ENCODE measurements around the gene RPL10.

RPL10 gene

DNA sequence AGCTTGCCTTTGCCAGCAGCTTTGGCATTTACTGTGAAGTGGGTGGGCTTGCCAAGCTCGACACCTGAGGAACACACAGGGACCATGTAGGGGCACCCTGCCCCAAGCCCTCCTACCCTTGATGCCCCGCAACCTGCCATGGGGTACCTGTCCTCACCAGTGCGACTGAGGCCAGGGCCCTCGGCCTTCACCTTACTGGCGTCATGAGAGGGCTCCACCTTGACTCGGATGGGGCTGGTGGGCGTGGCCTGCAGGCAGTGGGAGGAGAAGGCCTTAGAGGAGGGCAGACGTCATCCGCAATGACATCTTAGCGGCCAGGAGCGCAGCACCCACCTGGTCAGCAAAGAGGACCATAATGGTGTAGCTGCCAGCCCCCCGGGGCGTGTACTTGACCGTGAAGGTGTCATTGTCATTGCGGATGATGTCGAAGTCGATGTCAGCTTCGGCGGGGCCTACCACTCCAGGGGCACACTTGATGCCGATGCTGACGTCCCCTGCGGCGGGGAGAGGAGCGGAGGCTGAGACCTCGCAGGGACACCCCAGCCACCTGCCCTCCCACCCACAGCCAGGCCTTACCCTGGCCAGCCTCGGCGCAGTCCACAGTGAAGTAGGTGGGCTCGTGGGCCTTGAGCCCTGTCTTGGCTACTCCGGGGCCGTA is 36.0 kb upstream of the RPL10 start:
- DNase-seq (ENCODE audit: low read depth in 2 of 2): no peak

DNA sequence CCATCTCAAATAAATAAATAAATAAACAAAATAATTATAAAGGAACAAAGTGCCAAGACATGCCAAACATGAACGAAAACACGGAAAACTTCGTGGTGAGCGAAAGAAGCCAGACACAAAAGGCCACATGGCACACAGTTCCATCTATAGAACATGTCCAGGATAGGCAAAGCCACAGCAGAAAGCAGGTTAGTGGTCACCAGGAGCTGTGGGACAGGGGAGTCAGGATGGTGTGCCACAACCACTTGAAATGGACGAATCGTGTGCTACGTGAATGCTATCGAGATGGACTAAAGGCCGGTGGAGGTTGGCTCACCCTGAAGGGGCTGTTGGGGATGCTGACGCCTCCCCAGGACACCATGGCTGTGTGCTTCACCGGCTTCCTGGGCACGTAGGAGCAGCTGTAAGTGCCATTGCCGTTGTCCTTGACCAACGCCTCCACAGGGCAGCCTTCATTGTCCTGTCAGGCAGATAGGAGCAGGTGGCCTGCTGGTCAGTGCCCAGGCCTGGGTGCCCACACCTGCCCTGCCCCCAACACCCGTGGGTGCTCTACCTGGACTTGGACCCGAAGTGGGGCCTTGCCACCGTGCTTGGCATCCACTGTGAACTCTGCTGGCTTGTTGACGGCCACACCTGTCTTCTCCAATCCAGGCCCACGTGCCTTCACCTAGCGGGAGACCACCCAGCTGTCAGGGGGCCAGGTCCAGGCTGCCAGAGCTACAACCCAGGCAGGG is 34.3 kb upstream of the RPL10 start:
- DNase-seq (ENCODE audit: low read depth in 2 of 2): no peak

DNA sequence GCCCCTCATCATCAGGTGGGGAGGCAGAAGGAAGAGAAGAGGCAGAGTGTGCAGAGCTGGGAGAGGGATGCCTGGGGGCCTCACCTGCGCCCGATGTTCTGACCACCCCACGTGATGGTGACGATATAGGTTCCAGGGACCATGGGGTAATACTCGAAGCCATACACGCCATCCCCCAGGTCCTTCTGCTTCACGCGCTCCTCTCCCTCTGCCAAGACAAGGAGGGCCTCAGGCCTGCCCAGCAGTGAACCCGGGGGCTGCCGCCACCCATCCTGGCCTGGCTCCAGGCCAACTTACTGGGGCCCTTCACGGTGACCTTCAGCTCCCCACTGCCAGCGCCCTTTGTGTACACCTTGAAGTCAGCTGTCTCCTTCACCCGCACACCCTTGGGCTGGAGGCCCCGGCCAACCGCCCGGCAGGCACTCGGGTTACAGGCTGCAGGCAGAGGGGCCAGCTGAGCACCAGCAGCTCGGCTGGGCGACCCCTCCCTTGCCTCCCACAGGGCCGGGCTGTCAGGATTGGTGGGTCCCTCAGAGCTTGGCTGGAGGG is 33.1 kb upstream of the RPL10 start:
- DNase-seq (ENCODE audit: low read depth in 2 of 2): no peak

DNA sequence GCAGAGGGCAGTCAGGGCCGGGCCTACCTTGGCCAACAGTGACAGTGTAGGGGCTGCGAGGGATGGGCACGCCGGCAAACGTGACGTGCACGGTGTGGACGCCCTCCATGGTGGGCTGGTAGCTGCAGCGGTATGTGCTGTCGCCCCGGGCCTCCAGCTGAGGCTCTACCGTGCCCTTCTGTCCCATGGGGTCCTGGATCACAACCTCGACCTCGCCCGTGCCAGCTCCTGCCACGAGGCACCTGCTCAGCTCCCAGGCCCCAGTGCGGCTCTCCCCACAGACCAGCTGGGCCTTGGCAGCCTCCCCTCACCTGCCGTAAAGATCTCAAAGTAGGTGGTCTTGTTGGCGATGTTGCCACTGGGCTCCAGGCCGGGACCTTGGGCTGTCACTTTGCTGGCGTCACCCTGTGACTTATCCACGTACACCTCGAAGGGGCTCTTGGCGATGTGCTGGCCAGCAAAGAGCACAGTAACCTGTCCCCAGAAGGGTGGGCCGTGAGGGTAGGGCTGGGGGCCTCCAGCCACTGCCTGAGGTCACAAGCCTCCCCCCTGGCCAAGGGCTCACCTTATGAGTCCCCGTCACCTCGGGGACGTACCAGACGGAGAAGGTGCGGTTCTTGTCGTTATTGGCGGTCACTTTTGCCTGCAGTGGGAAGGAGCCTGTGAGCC is 32.0 kb upstream of the RPL10 start:
- no peak for DNase-seq (ENCODE audit: low read depth in 2 of 2)

DNA sequence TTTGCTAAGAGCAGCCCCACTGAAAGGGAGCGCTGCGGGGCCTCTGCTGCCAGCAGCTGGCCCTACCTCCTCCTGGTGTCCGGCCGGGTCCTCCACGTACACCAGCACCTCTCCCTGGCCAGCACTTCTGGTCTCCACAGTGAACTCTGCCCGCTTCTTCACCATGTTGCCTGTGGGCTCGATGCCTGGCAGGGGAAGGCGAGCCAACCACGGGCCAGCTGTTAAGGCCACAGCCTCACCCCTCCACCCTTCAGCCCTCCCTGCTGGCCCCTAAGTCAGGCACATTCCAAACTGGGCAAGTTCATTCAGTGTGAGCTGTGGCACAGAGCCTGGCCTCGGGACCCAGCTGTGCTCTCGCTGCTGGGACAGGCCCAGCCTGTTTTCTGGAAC is 31.5 kb upstream of the RPL10 start:
- no peak for DNase-seq (ENCODE audit: low read depth in 2 of 2)

DNA sequence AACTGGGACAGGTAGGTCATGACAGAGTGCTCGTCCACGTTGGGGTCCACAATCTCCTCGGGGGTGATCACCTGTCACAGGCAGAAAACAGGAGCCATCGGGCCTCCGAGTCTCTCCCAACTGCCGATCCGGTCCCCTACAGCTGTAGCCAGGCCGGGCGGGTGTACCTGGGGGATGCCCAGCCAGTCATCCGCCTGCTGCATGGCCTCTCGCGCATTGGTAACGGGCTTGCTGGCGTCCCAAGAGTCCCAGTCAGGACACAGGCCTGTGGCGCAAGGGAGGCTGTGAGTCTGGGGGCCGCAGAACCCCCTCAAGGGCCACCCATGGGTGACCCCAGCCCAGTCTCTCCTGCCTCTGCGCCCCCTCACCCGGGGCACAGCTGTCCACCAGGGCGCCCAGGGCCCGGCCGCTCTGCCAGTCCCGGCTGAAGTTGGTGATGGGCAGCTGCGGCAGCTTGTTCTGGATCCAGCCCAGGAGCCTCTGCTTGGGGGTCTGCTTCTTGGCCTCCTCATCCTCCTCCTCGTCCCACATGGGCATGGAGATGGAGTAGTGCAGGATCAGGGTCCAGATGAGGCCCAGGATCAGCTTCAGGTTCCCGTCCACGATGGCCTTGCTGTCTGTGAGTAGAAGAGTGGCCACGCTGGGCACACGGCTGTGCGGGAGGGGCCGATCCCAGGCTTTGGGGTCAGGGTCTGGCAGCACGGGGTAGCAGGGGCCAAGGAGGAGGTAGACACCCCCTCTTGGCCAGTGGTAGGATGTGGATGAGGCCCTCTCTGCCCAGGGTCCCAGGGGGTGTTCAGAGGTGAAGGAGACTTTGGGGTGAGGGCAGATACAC is 30.5 kb upstream of the RPL10 start:
- no peak for DNase-seq (ENCODE audit: low read depth in 2 of 2)

DNA sequence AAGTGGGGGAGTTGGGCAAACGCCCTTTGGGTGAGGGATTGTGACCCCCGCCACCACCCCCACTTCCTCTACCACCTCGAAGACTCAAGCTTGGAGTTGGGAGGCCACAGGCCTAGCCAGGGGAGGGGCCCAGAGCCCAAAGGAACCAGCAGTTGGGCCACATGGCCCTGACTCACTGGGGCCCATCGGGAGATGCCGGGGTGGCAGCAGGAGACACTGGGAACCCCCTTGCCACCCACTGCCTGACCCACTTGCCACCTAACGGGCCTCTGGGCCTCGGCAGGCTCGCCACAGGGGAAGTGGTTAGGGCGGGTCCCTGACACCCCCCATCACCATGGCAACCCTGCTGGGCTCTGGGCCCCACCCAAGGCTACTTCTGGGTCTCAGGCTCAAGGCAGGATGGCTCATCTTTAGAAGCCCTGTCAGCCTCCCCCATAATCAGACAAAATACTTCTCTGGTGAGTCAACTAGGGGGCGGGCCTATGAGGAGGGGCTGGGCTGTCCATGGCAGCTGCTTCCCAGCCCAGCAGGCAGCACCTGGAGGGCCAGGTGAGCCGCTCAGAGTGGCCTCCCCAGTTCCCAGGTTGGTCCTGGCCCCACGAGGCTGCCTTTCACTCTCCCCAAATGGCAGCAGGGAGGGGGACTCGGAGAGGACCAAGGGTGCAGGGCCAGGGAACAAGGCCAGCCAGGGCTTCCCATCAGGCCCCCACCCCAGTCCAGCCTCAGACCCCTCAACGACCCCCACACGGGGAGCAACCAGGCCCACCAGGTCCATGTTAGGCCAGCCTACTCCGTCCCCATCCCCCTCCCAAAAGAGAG is 29.3 kb upstream of the RPL10 start:
- peak; percentile 90 to 93 for DNase-seq (ENCODE audit: low read depth in 2 of 2)

DNA sequence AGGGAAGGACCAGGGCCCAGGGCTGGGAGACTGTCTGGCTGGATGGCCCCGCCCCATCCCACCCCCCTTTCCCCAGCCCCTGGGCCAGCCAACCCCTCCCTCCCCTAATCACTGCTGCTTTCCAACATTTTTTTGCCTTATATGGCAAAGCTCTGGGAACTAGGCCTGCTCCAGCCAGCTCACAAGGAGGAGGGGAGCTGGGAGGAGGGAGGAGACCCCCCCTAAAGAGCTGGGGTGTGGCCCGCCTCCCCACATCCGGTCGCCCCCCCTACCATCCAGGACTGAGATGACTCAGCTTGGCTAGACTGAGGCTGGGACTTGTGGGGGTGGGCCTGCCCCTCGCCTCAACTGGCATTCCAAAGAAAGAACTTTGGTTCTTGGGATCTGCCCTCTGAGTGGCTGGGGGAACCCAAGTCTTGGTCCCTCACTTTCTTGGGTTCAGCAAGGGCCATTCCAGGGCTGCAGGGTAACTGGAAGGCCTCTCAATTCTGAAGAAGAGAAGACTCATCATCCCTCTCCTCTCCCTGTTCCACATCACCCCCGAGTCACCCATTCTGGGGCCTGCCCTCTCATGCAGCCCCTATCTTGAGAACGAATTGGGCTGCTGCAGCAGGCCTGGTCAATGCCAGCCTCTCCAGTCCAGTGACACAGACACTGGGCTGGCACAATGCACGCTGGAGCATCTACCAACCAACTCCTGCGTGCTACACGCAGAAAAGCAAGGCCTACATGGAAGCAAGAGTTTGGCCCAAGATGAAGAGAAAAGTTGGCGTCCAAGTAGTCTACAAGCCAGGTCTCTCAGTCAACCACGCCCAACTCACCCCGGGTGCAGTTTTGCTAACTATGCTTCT is 28.5 kb upstream of the RPL10 start:
- DNase-seq (ENCODE audit: low read depth in 2 of 2): peak in 1 of 2 donors; percentile 55

DNA sequence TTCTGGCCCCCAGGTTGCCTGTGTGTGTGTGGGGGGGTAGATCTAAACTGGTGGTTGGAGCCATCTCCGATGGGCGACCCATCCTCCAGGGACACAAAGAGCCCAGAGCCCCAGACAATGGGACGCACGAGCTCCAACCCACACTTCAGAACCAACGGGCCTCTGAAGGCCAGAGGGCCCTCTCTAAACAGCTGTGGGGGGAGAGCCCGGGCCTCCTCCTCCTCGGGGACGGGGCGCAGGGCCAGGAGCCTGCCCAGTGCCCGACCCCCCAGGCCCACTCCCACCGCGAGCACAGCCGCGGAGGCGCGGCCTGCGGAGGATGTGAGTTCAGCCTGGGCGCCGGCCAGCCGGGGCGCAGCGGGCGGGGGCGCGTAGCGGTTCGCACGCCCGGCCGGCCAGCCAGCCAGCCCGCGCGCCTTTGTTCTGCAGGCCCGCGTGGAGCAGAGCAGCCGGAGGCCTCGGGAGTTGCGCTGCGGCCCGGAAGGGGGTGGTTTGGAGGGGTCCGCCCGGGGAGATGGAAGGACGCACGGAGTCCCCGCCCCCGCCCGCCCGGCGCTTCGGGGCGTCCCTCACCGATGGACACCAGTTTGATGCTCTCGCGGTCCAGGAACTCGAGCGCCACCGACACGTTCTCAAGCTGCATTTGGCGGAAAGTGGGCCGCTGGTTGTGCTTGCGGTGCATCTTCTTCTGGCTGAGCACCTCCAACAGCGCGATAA is 27.7 kb upstream of the RPL10 start:
- DNase-seq (ENCODE audit: low read depth in 2 of 2): no peak

DNA sequence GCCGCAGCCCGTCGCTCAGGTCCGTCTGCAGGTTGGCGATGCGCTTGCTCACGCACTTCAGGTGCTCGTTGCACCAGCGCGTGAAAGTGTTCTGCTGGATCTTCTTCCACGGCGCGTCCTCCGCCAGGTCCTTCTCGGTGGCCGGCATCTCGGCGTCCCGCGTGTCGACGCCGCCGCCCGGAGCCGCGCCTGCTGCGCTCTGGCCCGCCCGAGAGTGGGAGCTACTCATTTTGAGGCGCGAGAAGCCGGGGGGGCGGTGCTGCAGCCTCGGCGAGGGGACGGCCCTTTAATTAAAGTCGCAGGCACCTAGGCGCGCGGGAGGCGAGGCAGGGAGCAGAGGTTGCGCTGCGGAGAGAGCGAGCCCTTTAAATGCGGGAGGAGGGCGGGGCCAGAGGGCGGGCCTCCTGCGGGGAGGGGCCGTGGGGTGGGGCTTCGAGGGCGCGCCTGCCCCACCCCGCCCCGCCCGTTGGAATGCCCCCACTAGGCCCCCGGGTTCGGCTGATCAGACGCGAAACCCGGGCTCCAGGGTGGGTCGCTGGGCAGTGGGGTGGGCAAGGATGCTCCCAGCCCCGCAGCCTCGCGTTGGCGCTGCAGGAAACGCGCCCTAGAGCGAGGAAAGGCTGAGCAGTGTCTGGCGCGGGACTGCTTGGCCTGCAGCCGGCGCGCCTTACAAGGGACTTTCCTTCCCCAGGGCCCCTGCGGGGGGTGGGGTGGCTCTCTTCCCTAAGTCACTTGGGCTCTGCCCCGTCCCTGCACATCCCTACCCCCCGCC is 27.0 kb upstream of the RPL10 start:
- peak; percentile 84 to 88 for DNase-seq (ENCODE audit: low read depth in 2 of 2)

DNA sequence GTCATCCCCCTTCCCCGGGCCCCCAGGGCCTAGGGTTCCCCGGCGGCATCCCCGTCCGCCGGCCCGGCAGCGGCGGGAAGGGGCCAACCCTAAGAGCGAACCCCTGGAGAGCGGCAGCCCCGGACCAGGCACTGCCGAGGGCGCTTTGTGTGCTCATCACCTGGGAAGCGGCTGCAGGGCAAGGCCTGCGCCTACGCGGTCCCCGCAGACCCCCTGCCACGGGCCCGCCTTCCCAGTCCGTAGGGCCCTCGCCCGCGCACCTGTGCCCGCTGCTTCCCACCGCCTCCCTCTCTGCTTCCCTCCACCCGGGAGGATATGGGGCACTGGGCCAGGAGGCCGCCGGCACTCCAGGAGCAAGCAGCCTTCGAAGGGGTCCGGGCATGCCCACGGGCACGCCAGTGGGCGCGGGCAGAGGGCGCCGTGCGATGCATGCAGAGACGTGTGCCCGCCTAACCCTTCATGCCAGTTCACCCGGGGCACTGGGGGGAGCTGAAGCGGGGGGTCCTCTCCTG is 26.3 kb upstream of the RPL10 start:
- DNase-seq (ENCODE audit: low read depth in 2 of 2): no peak

DNA sequence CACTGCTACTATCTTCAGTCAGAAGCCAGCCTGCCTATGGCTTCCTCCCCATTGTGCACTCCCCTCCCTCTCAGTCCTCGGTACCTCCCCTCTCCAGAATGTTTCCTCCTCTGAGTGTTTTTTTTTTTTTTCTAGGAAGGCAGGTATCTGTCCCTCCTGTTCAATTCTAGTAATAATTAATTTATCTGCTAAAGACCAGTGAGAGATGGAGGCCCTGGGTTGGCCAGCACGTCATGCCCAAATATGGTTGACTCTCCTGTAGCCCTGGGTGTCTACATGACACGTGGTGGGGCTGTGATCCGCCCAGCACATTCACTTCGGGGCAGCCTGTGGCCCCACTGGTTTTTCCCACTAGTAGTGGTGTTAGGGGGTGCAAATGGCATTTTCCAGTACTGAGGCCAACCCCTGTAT is 25.6 kb upstream of the RPL10 start:
- no peak for DNase-seq (ENCODE audit: low read depth in 2 of 2)

DNA sequence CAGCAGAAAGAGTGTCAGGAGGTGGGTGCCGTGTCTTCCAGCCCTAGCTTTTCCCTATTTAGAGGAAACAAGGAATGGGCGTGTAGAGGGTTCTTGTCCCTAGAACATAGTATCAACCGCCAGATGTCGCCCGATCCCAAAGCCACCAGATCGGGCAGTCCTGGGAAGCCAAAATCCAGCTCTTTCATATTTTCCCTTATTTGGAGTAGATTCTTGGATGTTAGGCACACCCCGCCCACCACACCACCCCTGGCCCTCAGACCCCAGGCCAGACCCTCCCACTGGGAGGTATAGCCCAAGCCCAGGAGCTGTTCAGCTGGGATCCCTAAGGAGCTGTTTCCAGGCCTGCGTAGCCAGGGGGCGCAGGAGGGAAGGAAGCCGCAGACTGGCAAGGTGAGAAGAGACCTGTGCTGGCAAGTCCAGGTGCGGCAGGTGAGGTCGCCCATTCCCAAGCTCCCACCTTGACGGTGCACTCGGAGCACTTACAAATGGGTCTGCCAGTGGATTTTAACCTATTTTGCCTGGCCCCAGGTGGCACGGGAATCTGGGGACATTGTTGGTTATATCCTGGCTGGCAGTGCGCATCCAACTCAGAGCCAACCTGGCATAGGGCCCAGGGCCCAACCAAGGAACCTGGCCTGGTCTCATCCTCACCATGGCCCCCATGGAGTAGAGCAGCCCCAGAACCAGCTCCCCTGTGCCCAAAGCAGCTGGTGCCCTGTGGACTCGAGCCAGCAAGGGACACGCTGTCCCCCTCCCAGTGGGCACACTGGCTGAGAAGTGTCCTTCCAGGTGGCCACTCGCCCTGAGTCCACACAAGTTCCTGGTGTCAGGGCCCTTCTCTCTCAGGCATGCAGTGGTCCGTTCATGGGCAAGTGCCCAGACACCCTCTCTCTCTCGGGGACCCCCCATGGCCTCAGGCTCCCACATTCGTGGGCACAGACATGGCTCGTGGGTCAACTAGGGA is 24.6 kb upstream of the RPL10 start:
- no peak for DNase-seq (ENCODE audit: low read depth in 2 of 2)

DNA sequence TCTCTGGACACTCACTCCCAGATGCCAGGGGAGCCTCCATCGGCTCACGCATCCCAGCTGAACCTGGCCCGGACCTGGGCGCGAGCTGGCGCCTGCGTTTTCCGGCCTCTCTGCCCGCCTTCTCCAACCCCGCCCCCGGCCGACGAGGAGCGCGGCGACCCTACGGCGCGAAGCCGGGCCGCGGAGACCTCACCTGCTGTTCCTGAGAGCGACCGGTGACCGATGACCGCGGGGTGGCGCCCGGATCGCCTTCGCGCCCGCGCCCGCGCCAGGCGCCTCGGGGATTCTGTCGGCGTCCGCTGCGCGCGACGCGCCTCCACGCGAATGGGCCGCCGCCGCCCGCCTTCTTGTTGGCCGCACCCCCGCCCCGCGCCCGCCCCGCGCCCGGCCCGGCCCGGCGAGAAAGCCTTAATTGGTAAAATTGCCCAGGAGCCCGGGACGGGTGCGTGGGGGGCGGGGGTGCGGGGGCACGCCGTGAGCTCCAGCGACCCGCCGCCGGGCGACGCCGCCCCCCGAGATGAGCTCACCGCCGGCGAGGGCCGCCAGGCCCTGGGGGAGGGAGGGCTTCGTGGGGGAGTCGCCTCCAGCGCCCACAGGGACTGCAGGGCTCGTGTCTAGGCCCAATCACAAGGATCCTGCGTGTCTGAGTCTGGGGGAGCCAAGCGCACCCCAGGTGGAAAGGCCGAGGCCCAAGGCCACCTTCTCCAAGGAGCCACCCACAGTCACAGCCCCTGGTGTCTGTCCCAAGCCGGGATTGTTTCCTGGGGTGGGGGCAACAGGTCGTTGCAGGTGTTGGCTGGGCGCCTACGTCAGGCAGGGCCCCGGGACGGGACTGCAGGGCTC is 23.6 kb upstream of the RPL10 start, which contains the start of gene FLNA:
Gene FLNA, minus strand, starts transcription at position 322 of the 843 bp plus-strand sequence. CDS start 3,389 bp downstream, outside the sequence.
- no peak for DNase-seq (ENCODE audit: low read depth in 2 of 2)

DNA sequence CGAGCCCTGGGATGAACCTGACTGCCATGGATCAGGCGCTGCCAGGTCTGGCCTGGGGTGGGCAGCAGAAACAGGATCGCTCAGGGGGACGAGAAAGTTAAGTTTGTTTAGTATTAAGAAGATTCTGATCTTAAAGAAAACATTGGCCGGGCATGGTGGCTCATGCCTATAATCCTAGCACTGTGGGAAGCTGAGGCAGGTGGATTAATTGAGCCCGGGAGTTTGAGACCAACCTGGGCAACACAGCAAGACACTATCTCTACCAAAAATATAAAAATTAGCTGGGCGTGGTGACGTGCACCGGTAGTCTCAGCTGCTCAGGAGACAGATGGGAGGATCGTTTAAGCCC is 23.0 kb upstream of the RPL10 start:
- no peak for DNase-seq (ENCODE audit: low read depth in 2 of 2)

DNA sequence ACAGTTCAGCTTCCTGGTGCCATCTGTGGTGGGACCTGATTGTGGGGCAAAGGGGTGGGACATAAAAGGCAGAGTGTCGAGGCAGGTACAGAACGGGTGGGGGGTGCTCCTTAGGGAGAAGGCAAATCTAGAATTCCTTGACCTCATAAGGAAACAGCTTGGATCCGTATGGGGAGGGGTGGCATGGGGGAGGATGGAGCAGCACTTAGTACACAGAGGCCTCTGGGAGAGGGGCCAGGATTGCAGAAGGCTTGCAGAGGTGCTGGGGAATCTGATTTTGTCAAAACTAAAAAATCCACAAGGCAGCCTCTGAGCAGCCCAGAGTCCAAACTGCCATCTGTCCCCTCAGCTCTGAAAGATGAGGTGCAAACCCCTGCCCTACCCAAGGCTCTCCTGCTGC is 21.4 kb upstream of the RPL10 start:
- DNase-seq (ENCODE audit: low read depth in 2 of 2): no peak
